Measurements from ENCODE around the gene PHEX.

The PHEX gene

GRCh38 chrX:22159071-22159470, 126.9 kb downstream of the PHEX start:
- no peak for ATAC-seq

GRCh38 chrX:22163326-22163725, 131.2 kb downstream of the PHEX start:
- ATAC-seq, result no peak

- no peak for ATAC-seq
Observed at GRCh38 chrX:22164770-22165388, 132.8 kb downstream of the PHEX start.

GRCh38 chrX:22165732-22166457, 133.8 kb downstream of the PHEX start:
- ATAC-seq, result no peak

GRCh38 chrX:22171287-22172060, 139.3 kb downstream of the PHEX start:
- no peak for ATAC-seq

GRCh38 chrX:22173966-22174365, 141.8 kb downstream of the PHEX start:
- ATAC-seq, result no peak

GRCh38 chrX:22177950-22178515, 145.9 kb downstream of the PHEX start:
- ATAC-seq, result no peak

GRCh38 chrX:22184096-22184495, 152.0 kb downstream of the PHEX start:
- no peak for ATAC-seq

GRCh38 chrX:22186165-22186564, 154.0 kb downstream of the PHEX start:
- no peak for ATAC-seq

- peak in 1 of 2 donors; percentile 59 for ATAC-seq
Observed at GRCh38 chrX:22192419-22193060, 160.4 kb downstream of the PHEX start.

GRCh38 chrX:22193851-22194659, 161.9 kb downstream of the PHEX start:
- ATAC-seq, result no peak

GRCh38 chrX:22194660-22194945, 162.5 kb downstream of the PHEX start:
- ATAC-seq, result no peak

- ATAC-seq, result no peak
Observed at GRCh38 chrX:22196149-22196548, 164.0 kb downstream of the PHEX start.

GRCh38 chrX:22202251-22202650, 170.1 kb downstream of the PHEX start:
- no peak for ATAC-seq

- ATAC-seq, result no peak
Observed at GRCh38 chrX:22203186-22203585, 171.1 kb downstream of the PHEX start.

- ATAC-seq, result no peak
Observed at GRCh38 chrX:22206781-22207180, 174.7 kb downstream of the PHEX start.

GRCh38 chrX:22220941-22221340, 188.8 kb downstream of the PHEX start:
- no peak for ATAC-seq

- ATAC-seq, result no peak
Observed at GRCh38 chrX:22234380-22234779, 202.3 kb downstream of the PHEX start.

- ATAC-seq, result no peak
Observed at GRCh38 chrX:22237479-22237878, 205.4 kb downstream of the PHEX start.

GRCh38 chrX:22246620-22247019, 214.5 kb downstream of the PHEX start:
- ATAC-seq, result no peak

- ATAC-seq, result no peak
Observed at GRCh38 chrX:22247169-22247568, 215.0 kb downstream of the PHEX start.

GRCh38 chrX:22248401-22248800, 216.3 kb downstream of the PHEX start:
- ATAC-seq, result no peak

Data from activated CD4-positive, CD25-positive, alpha-beta regulatory T cell treated with anti-CD3 and anti-CD28 coated beads, Interleukin-2, amount 50 U/mL, for 24 hours (primary cell).